HFFc6 (cell line): ENCODE measurements around the gene EPB41L3. TPM values are rescaled to one million over a fixed set of nuclear protein-coding genes. Genes with fewer than 3 reads are reported as not detected.

Source experiments
- DNase-seq: peaks from one replicate; pipeline ENCODE4 v3.0.0-alpha.2; 2018
- H3K27ac Mint-ChIP-seq: 2 replicates; pipeline ENCODE4 v1.8.0; 2020; ENCODE audit warnings: mild to moderate bottlenecking, mixed read lengths
- H3K27me3 Mint-ChIP-seq: 2 replicates; pipeline ENCODE4 v1.8.0; 2021; ENCODE audit warnings: mild to moderate bottlenecking, moderate library complexity, mixed read lengths; ENCODE audit not compliant: insufficient read depth
- H3K36me3 Mint-ChIP-seq: 2 replicates; pipeline ENCODE4 v1.8.0; 2021; ENCODE audit warnings: low read depth, mixed read lengths
- H3K4me1 Mint-ChIP-seq: 2 replicates; pipeline ENCODE4 v1.8.0; 2020; ENCODE audit warnings: low read depth, mixed read lengths
- H3K4me3 Mint-ChIP-seq: 2 replicates; pipeline ENCODE4 v1.8.0; 2020; ENCODE audit warnings: mild to moderate bottlenecking, moderate library complexity, mixed read lengths
- H3K9me3 Mint-ChIP-seq: 2 replicates; pipeline ENCODE4 v1.8.0; 2020; ENCODE audit warnings: mild to moderate bottlenecking, mixed read lengths
- CTCF ChIP-seq: fragments of 200-600 bp; sonication (generic); IDR thresholded peaks from 2 replicates; pipeline ENCODE4 v1.5.0; 2021; ENCODE audit warnings: antibody characterized with exemption, mild to moderate bottlenecking
- total RNA-seq, 6 experiments: library from RNA; stranded (reverse); fragmentation: NEBNext Ultra II Directional; extraction: Animal tissue kit (Norgen Biotek cat#: 25700); gene quantifications; 2 replicates in 1 of 6; 3 replicates in 5 of 6; pipeline ENCODE4 v1.2.3, GENCODE V29; 2021

EPB41L3 gene
- total RNA-seq, 6 experiments from 2014 or later = 1.3 to 17.0 (median 1.8) TPM

DNA sequence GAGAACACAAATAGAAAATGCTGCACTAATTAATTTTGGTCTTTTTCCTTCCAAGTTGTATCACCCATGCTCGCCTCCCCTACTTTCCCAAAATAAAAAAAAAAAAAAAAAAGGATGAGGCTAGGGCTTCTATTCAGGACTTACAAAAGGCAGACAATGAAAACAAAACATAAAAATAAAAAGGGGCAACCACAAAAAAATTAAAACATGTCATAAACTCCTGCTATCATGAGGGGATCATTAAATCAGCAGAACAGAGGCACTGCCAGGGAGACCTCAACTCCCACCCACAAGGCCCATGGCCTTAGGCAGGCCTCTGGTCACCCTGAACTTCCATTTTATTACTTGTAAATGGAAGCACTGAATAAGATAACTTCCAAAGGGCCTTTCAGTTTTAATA, 23.3 kb downstream of the EPB41L3 start:
- Mint-ChIP-seq H3K27me3 (no peaks in the 10 kb centered on the region), H3K4me3 (no peak overlapping the region), H3K9me3 (peaks cover 23% of the 10 kb centered on the region; the same call in 1 of the 2 replicates), H3K36me3 (peaks cover 12% of the 10 kb centered on the region; the same call in 1 of the 2 replicates), H3K27ac (no peak overlapping the region), H3K4me1 (no peaks in the 10 kb centered on the region)
- DNase-seq = no peak
- TF ChIP-seq CTCF = no peak

GRCh38 chr18:5519448-5520298, 24.1 kb downstream of the EPB41L3 start:
- Mint-ChIP-seq H3K9me3 (peaks cover 25% of the 10 kb centered on the region; the same call in 1 of the 2 replicates), H3K4me1 (no peaks in the 10 kb centered on the region), H3K27me3 (no peaks in the 10 kb centered on the region), H3K4me3 (no peak overlapping the region), H3K27ac (no peak overlapping the region), H3K36me3 (peaks cover 12% of the 10 kb centered on the region; the same call in 1 of the 2 replicates)
- no peak for TF ChIP-seq CTCF
- no peak for DNase-seq

GRCh38 chr18:5518899-5519371, 24.9 kb downstream of the EPB41L3 start:
- Mint-ChIP-seq H3K36me3 (peaks cover 12% of the 10 kb centered on the region; the same call in 1 of the 2 replicates), H3K9me3 (peaks cover 25% of the 10 kb centered on the region; the same call in 1 of the 2 replicates), H3K27me3 (no peaks in the 10 kb centered on the region), H3K4me3 (no peak overlapping the region), H3K4me1 (no peaks in the 10 kb centered on the region), H3K27ac (no peak overlapping the region)
- TF ChIP-seq CTCF = no peak
- no peak for DNase-seq

DNA sequence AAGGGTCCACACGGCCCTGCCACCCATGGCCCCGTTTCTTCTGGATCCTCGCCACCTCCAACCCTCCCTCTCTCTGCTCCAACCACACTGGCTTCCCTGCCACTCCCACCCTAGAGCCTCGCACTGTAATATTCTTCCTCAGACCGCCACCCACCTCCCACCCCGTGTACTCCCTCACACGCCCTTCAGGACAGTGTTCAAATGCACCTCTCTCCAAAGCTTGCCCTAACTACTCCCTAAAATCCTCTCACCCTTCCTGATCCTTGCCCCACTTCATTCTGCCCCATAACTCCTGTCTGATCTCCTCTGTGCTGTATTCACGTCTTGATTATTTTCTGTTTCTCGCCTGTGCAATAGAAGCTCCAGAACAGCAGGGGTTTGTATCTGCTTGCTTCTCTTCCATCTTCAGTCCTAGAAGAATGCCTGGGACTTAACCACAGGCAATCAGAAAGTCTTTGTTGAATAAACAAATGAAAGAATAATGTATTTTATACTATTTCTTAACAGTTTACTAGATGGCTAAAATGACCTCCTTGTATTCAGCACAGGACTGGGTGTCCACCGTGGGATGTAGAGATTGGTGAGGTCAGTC, 25.5 kb downstream of the EPB41L3 start:
- no peaks in the 10 kb centered on the region for H3K4me1 Mint-ChIP-seq
- no peaks in the 10 kb centered on the region for H3K27me3 Mint-ChIP-seq

GRCh38 chr18:5516841-5517240, 27.0 kb downstream of the EPB41L3 start:
- Mint-ChIP-seq H3K9me3 (peaks cover 32% of the 10 kb centered on the region), H3K27me3 (no peaks in the 10 kb centered on the region)

More for the DNA sequence above, 25.5 kb downstream of the EPB41L3 start:
- Mint-ChIP-seq H3K9me3 (peaks cover 25% of the 10 kb centered on the region; the same call in 1 of the 2 replicates), H3K4me3 (no peak overlapping the region), H3K27ac (no peak overlapping the region), H3K36me3 (peaks cover 12% of the 10 kb centered on the region; the same call in 1 of the 2 replicates)
- no peak for TF ChIP-seq CTCF
- DNase-seq = no peak

More at GRCh38 chr18:5516841-5517240, 27.0 kb downstream of the EPB41L3 start:
- Mint-ChIP-seq H3K4me3 (no peak overlapping the region), H3K4me1 (no peaks in the 10 kb centered on the region), H3K27ac (no peak overlapping the region), H3K36me3 (peaks cover 12% of the 10 kb centered on the region; the same call in 1 of the 2 replicates)
- DNase-seq = no peak
- TF ChIP-seq CTCF = no peak
